ENCODE data around the gene SLC35F2. TPM values are rescaled to one million over a fixed set of nuclear protein-coding genes. Genes with fewer than 3 reads are reported as not detected.

Gene SLC35F2
- total and polyA plus RNA-seq, 2 donors (not counting 1 experiment from before 2014, with no cell fraction given), result 2.8 to 7.4 TPM

GRCh38 chr11:107830915-107831540 lies 27.6 kb downstream of the SLC35F2 start:
- Histone ChIP-seq H3K4me1 (ENCODE audit: control insufficient read depth, extremely low read depth, insufficient read depth, low read length) (no peaks in the 10 kb centered on the region), H3K9me3 (ENCODE audit: control insufficient read depth, insufficient read depth, low read depth, low read length) (no peaks in the 10 kb centered on the region), H3K4me3 (replicated peaks in 1 of 4; ENCODE audit: control extremely low read depth in 1 of 4, insufficient read depth in 1 of 4, low read depth in 3 of 4, low read length in 4 of 4) (no peak overlapping the region), H4K20me1 (ENCODE audit: control insufficient read depth, extremely low read depth, insufficient read depth, low read length) (no peaks in the 10 kb centered on the region), H3K27me3 (ENCODE audit: control insufficient read depth, insufficient read depth, low read length) (no peaks in the 10 kb centered on the region), H3K36me3 (ENCODE audit: control insufficient read depth, insufficient read depth, low read length) (no peaks in the 10 kb centered on the region), H3K9ac (ENCODE audit: insufficient read depth, low read length) (no peak overlapping the region), H2AFZ (ENCODE audit: low read length) (no peak overlapping the region), H3K4me2 (ENCODE audit: extremely low read depth, insufficient read depth, low read length) (no peak overlapping the region), H3K27ac (ENCODE audit: insufficient read depth, low read length) (no peak overlapping the region), H3K79me2 (ENCODE audit: control insufficient read depth, insufficient read depth, low read length) (no peaks in the 10 kb centered on the region)
- DNase-seq (ENCODE audit: low read depth in 2 of 2), result no peak
- TF ChIP-seq EZH2 (IDR thresholded peaks at IDR 0.05; ENCODE audit: low read length, missing control alignments) (no peak), CTCF (conservative IDR thresholded peaks at IDR 0.05 in 1 of 2, IDR thresholded peaks at IDR 0.05 in 1 of 2; ENCODE audit: low read depth in 1 of 2, low read length in 2 of 2) (no peak)

- H3K27ac ChIP-seq (ENCODE audit: insufficient read depth, low read length), result no peak overlapping the region
- TF ChIP-seq CTCF (conservative IDR thresholded peaks at IDR 0.05 in 1 of 2, IDR thresholded peaks at IDR 0.05 in 1 of 2; ENCODE audit: low read depth in 1 of 2, low read length in 2 of 2) (no peak), EZH2 (IDR thresholded peaks at IDR 0.05; ENCODE audit: low read length, missing control alignments) (no peak)
- H3K4me2 ChIP-seq (ENCODE audit: extremely low read depth, insufficient read depth, low read length), result no peak overlapping the region
These were observed 31.5 kb downstream of the SLC35F2 start for GRCh38 chr11:107827041-107827440.

GRCh38 chr11:107825875-107826274 lies 32.7 kb downstream of the SLC35F2 start:
- H3K36me3 ChIP-seq (ENCODE audit: control insufficient read depth, insufficient read depth, low read length), result no peaks in the 10 kb centered on the region
- H3K27me3 ChIP-seq (ENCODE audit: control insufficient read depth, insufficient read depth, low read length), result no peaks in the 10 kb centered on the region
- no peaks in the 10 kb centered on the region for H3K9me3 ChIP-seq (ENCODE audit: control insufficient read depth, insufficient read depth, low read depth, low read length)
- H3K79me2 ChIP-seq (ENCODE audit: control insufficient read depth, insufficient read depth, low read length), result no peaks in the 10 kb centered on the region
- no peak overlapping the region for H3K9ac ChIP-seq (ENCODE audit: insufficient read depth, low read length)
- no peaks in the 10 kb centered on the region for H3K4me1 ChIP-seq (ENCODE audit: control insufficient read depth, extremely low read depth, insufficient read depth, low read length)
- DNase-seq (ENCODE audit: low read depth in 2 of 2), result no peak
- H3K4me3 ChIP-seq (replicated peaks in 1 of 4; ENCODE audit: control extremely low read depth in 1 of 4, insufficient read depth in 1 of 4, low read depth in 3 of 4, low read length in 4 of 4), result no peak overlapping the region
- H3K4me2 ChIP-seq (ENCODE audit: extremely low read depth, insufficient read depth, low read length), result no peak overlapping the region
- no peak overlapping the region for H3K27ac ChIP-seq (ENCODE audit: insufficient read depth, low read length)
- H4K20me1 ChIP-seq (ENCODE audit: control insufficient read depth, extremely low read depth, insufficient read depth, low read length), result no peaks in the 10 kb centered on the region
- H2AFZ ChIP-seq (ENCODE audit: low read length), result no peak overlapping the region
- TF ChIP-seq CTCF (conservative IDR thresholded peaks at IDR 0.05 in 1 of 2, IDR thresholded peaks at IDR 0.05 in 1 of 2; ENCODE audit: low read depth in 1 of 2, low read length in 2 of 2) (no peak), EZH2 (IDR thresholded peaks at IDR 0.05; ENCODE audit: low read length, missing control alignments) (no peak)

More at GRCh38 chr11:107827041-107827440, 31.5 kb downstream of the SLC35F2 start:
- no peak for DNase-seq (ENCODE audit: low read depth in 2 of 2)
- Histone ChIP-seq H3K79me2 (ENCODE audit: control insufficient read depth, insufficient read depth, low read length) (no peaks in the 10 kb centered on the region), H2AFZ (ENCODE audit: low read length) (no peak overlapping the region), H3K9ac (ENCODE audit: insufficient read depth, low read length) (no peak overlapping the region), H4K20me1 (ENCODE audit: control insufficient read depth, extremely low read depth, insufficient read depth, low read length) (no peaks in the 10 kb centered on the region), H3K9me3 (ENCODE audit: control insufficient read depth, insufficient read depth, low read depth, low read length) (no peaks in the 10 kb centered on the region), H3K27me3 (ENCODE audit: control insufficient read depth, insufficient read depth, low read length) (no peaks in the 10 kb centered on the region), H3K36me3 (ENCODE audit: control insufficient read depth, insufficient read depth, low read length) (no peaks in the 10 kb centered on the region), H3K4me1 (ENCODE audit: control insufficient read depth, extremely low read depth, insufficient read depth, low read length) (no peaks in the 10 kb centered on the region), H3K4me3 (replicated peaks in 1 of 4; ENCODE audit: control extremely low read depth in 1 of 4, insufficient read depth in 1 of 4, low read depth in 3 of 4, low read length in 4 of 4) (no peak overlapping the region)

Measured in fibroblast of lung (primary cell).